GM08714 (cell line): ENCODE measurements around the gene CEBPZOS.
"Not testable (repeated sequence)": the region's sequence is repeated elsewhere in the genome, so short reads cannot be mapped to it uniquely, and the experiment has no call there.

ENCODE experiments used
- H3K4me3 ChIP-seq: fragments of 200-500 bp; sonication (Bioruptor generic); 2 replicates; pipeline ENCODE4 v1.5.1; 2014; ENCODE audit warnings: mild to moderate bottlenecking, low read length, inconsistent platforms
- ZNF274 ChIP-seq: IDR thresholded peaks from 2 replicates; pipeline ENCODE4 v1.6.1; 2012; ENCODE audit warnings: mild to moderate bottlenecking, low read depth, low read length

Gene CEBPZOS

GRCh38 chr2:37180640-37181039 is 15.7 kb upstream of the CEBPZOS start:
- no peak for TF ChIP-seq ZNF274
- H3K4me3 ChIP-seq: no peak overlapping the region

GRCh38 chr2:37181726-37182684 is 14.3 kb upstream of the CEBPZOS start:
- H3K4me3 ChIP-seq: no peak overlapping the region
- TF ChIP-seq ZNF274: no peak

- no peak for TF ChIP-seq ZNF274
- no peak within 1 kb of the TSS for H3K4me3 ChIP-seq
Observed at GRCh38 chr2:37188570-37188969, 7.7 kb upstream of the CEBPZOS start, which contains the start of gene SULT6B1. Gene SULT6B1, minus strand, starts transcription at chr2:37188670. Its CDS starts 30 bp downstream, at chr2:37188640.

- no peak for TF ChIP-seq ZNF274
- no peak overlapping the region for H3K4me3 ChIP-seq
Observed at GRCh38 chr2:37189452-37190153, 6.7 kb upstream of the CEBPZOS start.

- no peak overlapping the region for H3K4me3 ChIP-seq
- no peak for TF ChIP-seq ZNF274
Observed at GRCh38 chr2:37190290-37190689, 6.0 kb upstream of the CEBPZOS start.

GRCh38 chr2:37191253-37191652 is 5.0 kb upstream of the CEBPZOS start:
- no peak overlapping the region for H3K4me3 ChIP-seq
- TF ChIP-seq ZNF274: no peak

- TF ChIP-seq ZNF274: no peak
- H3K4me3 ChIP-seq: no peak overlapping the region
Observed at GRCh38 chr2:37191747-37192146, 4.5 kb upstream of the CEBPZOS start.

- no peak for TF ChIP-seq ZNF274
Observed at GRCh38 chr2:37192551-37192950, 3.7 kb upstream of the CEBPZOS start.

GRCh38 chr2:37195862-37196319 is 405 bp upstream of the CEBPZOS start:
- H3K4me3 ChIP-seq: peak overlapping the region; percentile 74

More at GRCh38 chr2:37192551-37192950, 3.7 kb upstream of the CEBPZOS start:
- no peak overlapping the region for H3K4me3 ChIP-seq

- no peak for TF ChIP-seq ZNF274
Observed at GRCh38 chr2:37198681-37199065, 2.4 kb downstream of the CEBPZOS start.

GRCh38 chr2:37201208-37201607 is 4.9 kb downstream of the CEBPZOS start:
- TF ChIP-seq ZNF274: no peak
- no peak overlapping the region for H3K4me3 ChIP-seq

More at GRCh38 chr2:37198681-37199065, 2.4 kb downstream of the CEBPZOS start:
- no peak overlapping the region for H3K4me3 ChIP-seq

- no peak for TF ChIP-seq ZNF274
- H3K4me3 ChIP-seq: no peak overlapping the region
Observed at GRCh38 chr2:37201766-37202165, 5.5 kb downstream of the CEBPZOS start.

- no peak overlapping the region for H3K4me3 ChIP-seq
- no peak for TF ChIP-seq ZNF274
Observed at GRCh38 chr2:37203708-37204107, 7.4 kb downstream of the CEBPZOS start.

GRCh38 chr2:37205071-37205661 is 8.9 kb downstream of the CEBPZOS start:
- not testable (repeated sequence) for H3K4me3 ChIP-seq
